Stomach (tissue), 19 donors: Measurements from ENCODE around the gene SMIM35. TPM values are rescaled to one million over a fixed set of nuclear protein-coding genes. Genes with fewer than 3 reads are reported as not detected.

Experiments
- DNase-seq, 2 donors: peaks; one replicate each; pipeline versions ENCODE4 v3.0.0 to v3.0.0-alpha.2; 2013 to 2019
- H3K27ac ChIP-seq, 5 donors: fragments of 200-600 bp in 4 of 5; sonication (generic) in 4 of 5; one replicate each; pipeline ENCODE4 v1.5.1; 2013 to 2019; ENCODE audit warnings: mild to moderate bottlenecking in 1 of 5, moderate library complexity in 1 of 5
- H3K27me3 ChIP-seq, 3 donors: fragments of 200-600 bp; sonication (generic); one replicate each; pipeline ENCODE4 v1.5.1; 2017 to 2019; ENCODE audit warnings: mixed run types in 1 of 3
- H3K36me3 ChIP-seq, 4 donors: fragments of 200-600 bp; sonication (generic); 1 replicate in 3 of 4; 2 replicates in 1 of 4; pipeline ENCODE4 v1.5.1; 2016 to 2019
- H3K4me1 ChIP-seq, 4 donors: fragments of 200-600 bp; sonication (generic); one replicate each; pipeline ENCODE4 v1.5.1; 2016 to 2019
- H3K4me3 ChIP-seq, 4 donors: fragments of 200-600 bp; sonication (generic) in 3 of 4; one replicate each; pipeline ENCODE4 v1.5.1; 2016 to 2019; ENCODE audit warnings: mild to moderate bottlenecking in 1 of 4
- H3K9me3 ChIP-seq, 4 donors: fragments of 200-600 bp; sonication (generic); one replicate each; pipeline ENCODE4 v1.5.1; 2016 to 2019
- EP300 ChIP-seq: sonication (generic); formaldehyde crosslinking; IDR thresholded peaks from one replicate; pipeline ENCODE4 v1.6.1; 2017; ENCODE audit warnings: antibody characterized with exemption
- POLR2A ChIP-seq, 4 donors: fragments of 450-650 bp; IDR thresholded peaks; one replicate each; pipeline ENCODE4 v1.6.1; 2016; ENCODE audit warnings: antibody characterized with exemption in 4 of 4, control low read depth in 2 of 4, mild to moderate bottlenecking in 1 of 4, moderate library complexity in 1 of 4
- POLR2AphosphoS5 ChIP-seq, 3 donors: sonication (generic); formaldehyde crosslinking; IDR thresholded peaks; one replicate each; pipeline ENCODE4 v1.6.1; 2016; ENCODE audit warnings: antibody characterized with exemption in 3 of 3
- WGBS, 5 donors: extraction: QIAGEN DNeasy Blood & Tissue Kit in 3 of 5; methylation state at CpG; one replicate each; pipeline versions ENCODE4 v1.1.5 to v1.1.7; 2013 to 2018; 5-methylcytosine and 5-hydroxymethylcytosine counted together
- intact Hi-C: fragments of 100-400 bp; cut with DNase I; formaldehyde crosslinking; loops from one replicate; pipeline ENCODE4 v1.15.1; 2023; ENCODE audit warnings: low total_unique reads
- long read RNA-seq, 10 donors: transcript quantifications; one replicate each; lab custom pipeline, GENCODE V29; 2026
- polyA plus RNA-seq, 3 donors: library from polyadenylated mRNA; stranded (reverse); fragments of 200-250 nt; gene quantifications; one replicate each; pipeline ENCODE4 v1.2.3, GENCODE V29; 2013
- total RNA-seq, 5 donors: library from RNA; depleted of rRNA; stranded (reverse); fragments of >200 nt; gene quantifications; one replicate each; pipeline versions ENCODE4 v1.1.0 to v1.2.3, GENCODE V29; 2014 to 2016
- TF ChIP-seq, protein P1 (sequence below), 7 experiments: fragments of 450-650 bp in 4 of 7; fragments of 200-600 bp in 3 of 7; sonication (generic) in 3 of 7; IDR thresholded peaks; one replicate each; pipeline ENCODE4 v1.5.1; 2016 to 2019; ENCODE audit warnings: antibody characterized with exemption in 7 of 7, control low read depth in 2 of 7, mild to moderate bottlenecking in 1 of 7
- donor health status: healthy with polysubstance abuse.
- donor health status: Bipolar disorder and iron deficiency.
- donor health status: healthy.

SMIM35 gene
- not detected for total RNA-seq
- under 1 TPM in 1 of 3 donors, not detected in 2; 0.03 TPM for polyA plus RNA-seq
- long read RNA-seq, donor 1, partial matches to known transcripts: 20 of 20 reads
- long read RNA-seq, donor 1, other reads (novel, unspliced or antisense): 0 of 20 reads
- long read RNA-seq, donor 2: 0 reads
- long read RNA-seq, donor 3: 0 reads
- long read RNA-seq, donor 4: 0 reads
- long read RNA-seq, donor 5, partial matches to known transcripts: 15 of 15 reads
- long read RNA-seq, donor 5, other reads (novel, unspliced or antisense): 0 of 15 reads
- long read RNA-seq, donor 6, partial matches to known transcripts: 59 of 59 reads
- long read RNA-seq, donor 6, other reads (novel, unspliced or antisense): 0 of 59 reads
- long read RNA-seq, donor 7: 0 reads
- long read RNA-seq, donor 8: 0 reads
- long read RNA-seq, donor 9: 0 reads
- long read RNA-seq, donor 10, partial matches to known transcripts: 14 of 14 reads
- long read RNA-seq, donor 10, other reads (novel, unspliced or antisense): 0 of 14 reads

DNA sequence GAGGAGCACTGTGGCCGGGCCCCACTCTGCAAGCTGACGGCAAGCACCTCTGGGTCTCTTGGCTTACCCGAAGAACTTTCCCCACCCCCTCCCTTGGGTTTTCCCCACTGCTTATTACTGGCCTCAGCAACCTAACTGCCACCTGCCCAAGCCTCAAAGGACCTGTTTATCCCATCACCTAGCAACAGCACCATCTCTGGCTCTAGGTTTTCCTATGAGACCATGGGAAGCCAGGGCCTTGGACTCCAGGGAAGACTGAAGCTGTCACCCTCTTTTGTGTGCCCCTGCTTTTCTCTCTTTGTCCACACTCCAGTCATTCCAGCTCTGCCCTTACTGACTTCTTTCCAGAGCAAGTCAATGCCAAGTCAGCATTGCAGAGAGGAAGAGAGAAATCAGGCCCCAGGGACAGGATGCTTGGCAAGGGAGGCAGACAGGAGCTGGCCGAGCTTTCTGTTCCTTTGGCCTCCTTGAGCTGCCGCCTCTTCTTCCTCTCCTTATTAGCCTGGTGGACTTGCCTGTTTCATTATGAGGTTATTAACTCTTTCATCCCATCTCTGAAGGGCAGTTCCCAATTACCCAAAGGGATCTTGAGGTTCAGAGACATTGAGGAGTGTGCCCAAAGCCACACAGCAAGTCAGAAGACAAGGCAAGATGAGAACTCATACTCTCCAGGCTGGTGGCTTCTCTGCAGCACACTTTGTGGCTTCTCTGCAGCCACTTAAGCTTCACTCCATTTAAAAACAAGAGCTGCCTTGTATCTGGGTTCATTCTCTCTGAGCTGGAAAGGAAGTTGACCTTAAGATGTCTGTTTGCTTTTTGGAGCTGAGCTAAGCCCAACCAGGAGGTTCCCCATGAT, at the start of gene SMIM35:
SMIM35 (minus strand) TSS at position 51 of the 856 bp plus-strand sequence. CDS start 206 bp downstream, outside the sequence.
- peaks cover 0 to 20% (median 10%) of the 10 kb centered on the region in 4 donors for H3K9me3 ChIP-seq
- H3K4me3 ChIP-seq: no peak within 1 kb of the TSS
- TF ChIP-seq POLR2AphosphoS5 (IDR thresholded peaks at IDR 0.05) (no peak), POLR2A (IDR thresholded peaks at IDR 0.05) (no peak)
- TF ChIP-seq, protein P1, sequence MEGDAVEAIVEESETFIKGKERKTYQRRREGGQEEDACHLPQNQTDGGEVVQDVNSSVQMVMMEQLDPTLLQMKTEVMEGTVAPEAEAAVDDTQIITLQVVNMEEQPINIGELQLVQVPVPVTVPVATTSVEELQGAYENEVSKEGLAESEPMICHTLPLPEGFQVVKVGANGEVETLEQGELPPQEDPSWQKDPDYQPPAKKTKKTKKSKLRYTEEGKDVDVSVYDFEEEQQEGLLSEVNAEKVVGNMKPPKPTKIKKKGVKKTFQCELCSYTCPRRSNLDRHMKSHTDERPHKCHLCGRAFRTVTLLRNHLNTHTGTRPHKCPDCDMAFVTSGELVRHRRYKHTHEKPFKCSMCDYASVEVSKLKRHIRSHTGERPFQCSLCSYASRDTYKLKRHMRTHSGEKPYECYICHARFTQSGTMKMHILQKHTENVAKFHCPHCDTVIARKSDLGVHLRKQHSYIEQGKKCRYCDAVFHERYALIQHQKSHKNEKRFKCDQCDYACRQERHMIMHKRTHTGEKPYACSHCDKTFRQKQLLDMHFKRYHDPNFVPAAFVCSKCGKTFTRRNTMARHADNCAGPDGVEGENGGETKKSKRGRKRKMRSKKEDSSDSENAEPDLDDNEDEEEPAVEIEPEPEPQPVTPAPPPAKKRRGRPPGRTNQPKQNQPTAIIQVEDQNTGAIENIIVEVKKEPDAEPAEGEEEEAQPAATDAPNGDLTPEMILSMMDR (IDR thresholded peaks at IDR 0.05): no peak
- WGBS, 5 donors: 65 to 90% (median 78%) methylated on average over 5 of the region's 5 CpGs
- H3K4me1 ChIP-seq: peaks cover 0 to 14% (median 5%) of the 10 kb centered on the region in 4 donors
- H3K36me3 ChIP-seq: no peaks in the 10 kb centered on the region
- no peaks in the 10 kb centered on the region for H3K27me3 ChIP-seq
- intact Hi-C loops: no loop called here
- no peak for DNase-seq
- no peak within 1 kb of the TSS for H3K27ac ChIP-seq

DNA sequence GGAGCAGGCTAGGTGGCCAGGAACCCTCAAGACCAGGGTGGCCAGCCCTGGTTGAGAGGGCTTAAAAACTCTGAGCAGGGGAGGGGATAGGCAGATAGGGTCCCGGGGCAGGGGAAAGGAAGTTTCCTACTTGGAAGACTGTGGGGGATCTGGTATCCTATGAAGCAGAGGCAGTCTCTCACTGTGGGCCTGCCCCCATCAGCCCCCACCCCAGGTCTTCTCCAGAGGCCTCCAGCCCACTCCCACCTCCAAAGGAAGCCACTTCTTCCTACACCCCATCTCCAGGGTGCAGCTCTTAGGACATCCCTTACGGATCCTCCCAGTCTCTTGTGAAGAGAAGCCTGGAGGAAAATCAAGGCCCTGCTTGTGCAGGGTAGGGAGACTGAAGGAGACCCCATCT, 49.6 kb upstream of the SMIM35 start:
- H3K4me1 ChIP-seq: no peaks in the 10 kb centered on the region
- H3K9me3 ChIP-seq: no peaks in the 10 kb centered on the region
- no peak for DNase-seq
- peaks cover 0 to 58% (median 7%) of the 10 kb centered on the region in 3 donors for H3K27me3 ChIP-seq
- no peak overlapping the region for H3K4me3 ChIP-seq
- WGBS, 5 donors: 66 to 86% (median 77%) methylated on average over 2 of the region's 2 CpGs
- TF ChIP-seq EP300 (no peak), POLR2AphosphoS5 (IDR thresholded peaks at IDR 0.05) (no peak), POLR2A (IDR thresholded peaks at IDR 0.05) (no peak)
- TF ChIP-seq, protein P1 (IDR thresholded peaks at IDR 0.05): no peak
- H3K27ac ChIP-seq: no peak overlapping the region
- H3K36me3 ChIP-seq: no peaks in the 10 kb centered on the region
- intact Hi-C loops: no loop called here

DNA sequence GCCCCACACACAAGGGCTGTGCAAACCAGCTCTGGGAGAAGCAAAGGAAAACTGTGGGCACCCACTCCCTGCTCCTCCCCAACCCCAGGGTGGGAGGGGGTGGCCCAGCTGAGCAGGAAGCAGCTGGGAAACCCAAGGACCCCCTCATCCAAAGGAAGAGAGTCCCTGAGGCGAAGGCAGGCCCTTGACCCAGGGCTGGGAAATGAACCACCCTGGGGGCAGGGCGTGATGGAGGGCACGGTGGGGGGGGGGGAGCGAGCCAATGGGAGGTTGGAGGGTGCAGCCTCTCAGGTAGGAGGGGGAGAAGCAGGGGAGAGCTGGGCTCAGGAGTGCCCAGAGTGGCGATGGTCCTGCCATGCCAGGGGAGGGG, 49.0 kb upstream of the SMIM35 start:
- Histone ChIP-seq H3K9me3 (no peaks in the 10 kb centered on the region), H3K4me3 (no peak overlapping the region), H3K4me1 (no peaks in the 10 kb centered on the region), H3K36me3 (no peaks in the 10 kb centered on the region), H3K27me3 (peaks cover 0 to 53% (median 3%) of the 10 kb centered on the region in 3 donors), H3K27ac (no peak overlapping the region)
- intact Hi-C loops: no loop called here
- WGBS, 5 donors: 72 to 89% (median 80%) methylated on average over 3 to 5 of the region's 5 CpGs
- TF ChIP-seq EP300 (no peak), POLR2A (IDR thresholded peaks at IDR 0.05) (no peak), POLR2AphosphoS5 (IDR thresholded peaks at IDR 0.05) (no peak)
- TF ChIP-seq, protein P1 (IDR thresholded peaks at IDR 0.05): no peak
- no peak for DNase-seq

DNA sequence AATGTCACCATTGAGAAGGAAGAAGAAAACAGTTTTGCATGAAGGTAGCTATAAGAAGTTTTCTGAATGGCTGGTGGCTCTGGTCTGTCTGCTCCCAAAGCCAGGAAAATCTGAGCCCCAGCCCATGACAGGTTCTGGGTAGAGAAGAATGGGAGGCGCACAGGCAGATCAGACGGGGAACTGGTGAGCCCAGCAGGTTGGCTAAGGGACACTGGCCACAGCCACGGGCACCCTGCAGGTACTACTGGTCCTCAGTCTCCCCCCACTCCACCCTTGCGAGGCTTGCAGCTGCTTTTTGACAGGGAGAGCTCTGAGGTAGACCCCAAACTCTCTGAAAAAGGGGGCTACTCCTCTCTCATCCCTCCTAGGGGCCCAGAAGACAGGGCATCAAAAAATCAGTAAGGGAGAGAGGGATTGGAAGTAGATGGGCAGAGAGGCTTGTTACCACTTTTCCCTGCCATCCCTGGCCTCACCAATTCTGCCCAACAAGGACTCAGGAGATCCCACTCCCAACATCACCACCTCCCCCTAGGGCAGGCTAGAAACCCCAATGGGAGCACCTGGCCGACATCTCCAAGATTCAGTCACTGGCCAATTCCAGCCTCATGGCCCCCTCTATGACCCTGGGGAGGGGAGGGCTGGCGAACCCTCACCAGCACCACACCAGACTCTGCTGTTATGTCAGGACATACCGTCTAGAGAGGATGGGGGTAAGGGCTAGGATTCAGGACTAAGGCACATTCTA, 48.5 kb upstream of the SMIM35 start:
- Histone ChIP-seq H3K4me3 (no peak overlapping the region), H3K27me3 (peaks cover 0 to 47% (median 3%) of the 10 kb centered on the region in 3 donors), H3K4me1 (no peaks in the 10 kb centered on the region), H3K27ac (no peak overlapping the region), H3K9me3 (no peaks in the 10 kb centered on the region), H3K36me3 (no peaks in the 10 kb centered on the region)
- intact Hi-C loops: no loop called here
- DNase-seq: no peak
- TF ChIP-seq EP300: no peak
- no peak for TF ChIP-seq POLR2AphosphoS5 (IDR thresholded peaks at IDR 0.05)
- TF ChIP-seq, protein P1 (IDR thresholded peaks at IDR 0.05): no peak
- TF ChIP-seq POLR2A (IDR thresholded peaks at IDR 0.05): no peak
- WGBS, 5 donors: 71 to 81% (median 79%) methylated on average over 7 of the region's 7 CpGs
